Astrocyte of the cerebellum (primary cell): ENCODE measurements around the gene VAMP2.

ENCODE experiments used
- DNase-seq: peaks from one replicate; pipeline ENCODE4 v3.0.0-alpha.2; 2011; ENCODE audit warnings: low read depth
- H3K4me3 ChIP-seq: 2 replicates; pipeline ENCODE4 v1.5.1; 2011; ENCODE audit warnings: mild to moderate bottlenecking, low read depth, low read length, moderate library complexity
- in situ Hi-C: cut with HindIII; loops from 2 replicates; pipeline ENCODE4 v1.10.0; 2017; ENCODE audit warnings: low sequenced_read_pairs
- TF ChIP-seq, protein P1 (sequence below): IDR thresholded peaks from 2 replicates; pipeline ENCODE4 v1.5.1; 2012; ENCODE audit warnings: low read length, low read depth, moderate library complexity, mild to moderate bottlenecking; ENCODE audit errors: missing control alignments

Gene VAMP2

DNA sequence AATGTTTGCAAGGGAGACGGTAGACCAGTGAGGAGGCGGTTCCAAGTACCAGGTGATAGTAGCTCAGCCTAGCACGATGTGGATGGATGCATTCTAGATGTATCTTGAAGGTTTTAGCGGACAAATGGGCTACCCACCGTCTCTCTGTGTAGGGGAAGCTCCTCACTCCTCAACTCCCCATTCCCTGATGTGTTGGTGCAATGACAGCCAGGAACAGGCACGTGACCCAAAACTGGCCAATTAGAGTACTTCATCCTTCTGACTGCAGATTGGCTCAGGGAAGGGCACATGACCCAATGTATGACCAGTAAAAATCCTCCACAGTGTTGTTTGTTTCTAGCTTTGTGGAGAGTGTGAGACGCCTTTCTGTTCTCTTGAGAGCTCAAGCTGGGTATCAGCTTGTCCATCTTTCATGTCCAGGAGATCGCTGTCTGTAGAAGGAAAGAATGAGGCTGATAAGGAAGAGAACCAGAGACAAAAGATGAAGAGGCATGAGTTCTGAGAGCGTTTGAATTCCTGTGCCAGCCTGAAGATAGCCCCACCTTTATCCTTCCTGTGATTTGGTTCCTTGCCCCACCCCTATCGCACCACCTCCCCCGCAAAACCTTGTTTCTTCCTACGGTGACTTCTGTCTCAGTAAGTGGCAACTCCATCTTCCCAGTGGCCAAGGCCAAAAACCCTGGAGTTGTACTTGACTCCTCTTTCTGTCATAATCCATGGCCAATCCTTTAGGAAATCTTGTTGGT is 29.5 kb upstream of the VAMP2 start:
- in situ Hi-C loops = loop anchor here (25.0 kb wide), 1 partner anchor 120 kb away; the partner anchor contains the start of gene ARHGEF15
- TF ChIP-seq, protein P1, sequence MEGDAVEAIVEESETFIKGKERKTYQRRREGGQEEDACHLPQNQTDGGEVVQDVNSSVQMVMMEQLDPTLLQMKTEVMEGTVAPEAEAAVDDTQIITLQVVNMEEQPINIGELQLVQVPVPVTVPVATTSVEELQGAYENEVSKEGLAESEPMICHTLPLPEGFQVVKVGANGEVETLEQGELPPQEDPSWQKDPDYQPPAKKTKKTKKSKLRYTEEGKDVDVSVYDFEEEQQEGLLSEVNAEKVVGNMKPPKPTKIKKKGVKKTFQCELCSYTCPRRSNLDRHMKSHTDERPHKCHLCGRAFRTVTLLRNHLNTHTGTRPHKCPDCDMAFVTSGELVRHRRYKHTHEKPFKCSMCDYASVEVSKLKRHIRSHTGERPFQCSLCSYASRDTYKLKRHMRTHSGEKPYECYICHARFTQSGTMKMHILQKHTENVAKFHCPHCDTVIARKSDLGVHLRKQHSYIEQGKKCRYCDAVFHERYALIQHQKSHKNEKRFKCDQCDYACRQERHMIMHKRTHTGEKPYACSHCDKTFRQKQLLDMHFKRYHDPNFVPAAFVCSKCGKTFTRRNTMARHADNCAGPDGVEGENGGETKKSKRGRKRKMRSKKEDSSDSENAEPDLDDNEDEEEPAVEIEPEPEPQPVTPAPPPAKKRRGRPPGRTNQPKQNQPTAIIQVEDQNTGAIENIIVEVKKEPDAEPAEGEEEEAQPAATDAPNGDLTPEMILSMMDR = no peak
- peak; percentile 80 for DNase-seq
- H3K4me3 ChIP-seq = peak overlapping the region; percentile 15

DNA sequence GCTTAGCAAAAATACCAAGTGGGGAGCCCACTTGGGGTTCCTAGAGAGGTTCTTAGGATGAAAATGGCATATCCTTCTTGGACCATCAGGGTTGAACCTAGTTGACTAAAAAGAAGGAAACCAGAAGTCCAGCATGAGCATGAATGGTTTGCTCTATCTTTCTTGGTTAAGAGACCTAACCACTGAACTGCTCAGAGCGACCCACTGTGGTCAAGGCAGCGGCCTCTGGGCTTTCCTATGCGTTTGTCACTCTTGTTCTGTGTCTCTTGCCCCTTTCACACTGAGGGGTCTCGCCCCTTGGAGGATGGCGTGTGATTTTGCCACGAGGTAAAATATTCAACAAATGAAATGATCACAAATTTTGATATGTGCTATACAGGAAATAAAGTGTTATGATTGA is 27.8 kb upstream of the VAMP2 start:
- in situ Hi-C loops = loop anchor here (25.0 kb wide), 1 partner anchor 122 kb away; the partner anchor contains the start of gene ARHGEF15
- DNase-seq = no peak
- peak overlapping the region; percentile 96 for H3K4me3 ChIP-seq
- TF ChIP-seq, protein P1 = no peak

DNA sequence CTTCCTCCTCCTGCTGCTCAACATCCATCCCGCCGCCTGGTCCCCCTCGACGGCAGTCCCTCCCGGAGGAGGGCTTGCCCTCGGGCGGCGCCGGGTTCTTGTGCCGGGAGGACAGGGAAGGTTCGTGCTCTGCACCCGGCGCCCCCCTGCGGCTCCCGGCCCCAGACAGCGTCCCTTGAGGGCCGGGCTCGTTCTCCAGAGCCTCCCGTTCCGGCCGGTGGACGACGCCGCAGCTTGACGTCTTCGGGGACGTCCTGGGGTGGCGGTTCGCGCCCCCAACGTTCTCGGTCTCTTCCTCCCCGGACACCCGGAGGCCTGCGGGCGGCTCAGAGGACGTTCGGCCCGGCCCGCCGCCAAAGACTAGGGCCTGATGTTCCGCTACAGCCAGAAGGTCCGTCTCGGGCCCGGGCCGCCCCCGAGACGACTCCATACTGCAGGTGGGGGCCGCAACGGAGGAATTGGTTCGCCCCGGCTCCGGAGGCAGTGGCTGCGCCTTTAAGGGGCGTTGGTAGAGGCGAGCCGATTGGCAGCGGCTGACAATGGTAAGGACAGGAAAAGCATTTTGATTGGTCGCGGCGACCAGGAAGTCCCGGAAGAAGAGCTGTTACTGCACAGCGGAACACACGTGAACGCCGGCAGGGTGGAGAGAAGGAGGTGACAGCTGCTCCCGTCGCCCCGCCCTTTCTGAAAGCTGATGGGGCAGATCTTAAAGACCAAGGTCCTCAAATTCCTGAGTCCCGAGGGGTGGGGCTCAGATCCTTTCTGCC is 27.1 kb upstream of the VAMP2 start, which contains the start of gene BORCS6:
TSS of gene BORCS6 (minus strand) at position 470 of the 767 bp plus-strand sequence. CDS start at position 430, 40 bp downstream.
- in situ Hi-C loops = loop anchor here (25.0 kb wide), 1 partner anchor 122 kb away; the partner anchor contains the start of gene ARHGEF15
- peak; percentile 95 for DNase-seq
- TF ChIP-seq, protein P1 = no peak
- peak within 1 kb of the TSS; percentile 96 for H3K4me3 ChIP-seq

DNA sequence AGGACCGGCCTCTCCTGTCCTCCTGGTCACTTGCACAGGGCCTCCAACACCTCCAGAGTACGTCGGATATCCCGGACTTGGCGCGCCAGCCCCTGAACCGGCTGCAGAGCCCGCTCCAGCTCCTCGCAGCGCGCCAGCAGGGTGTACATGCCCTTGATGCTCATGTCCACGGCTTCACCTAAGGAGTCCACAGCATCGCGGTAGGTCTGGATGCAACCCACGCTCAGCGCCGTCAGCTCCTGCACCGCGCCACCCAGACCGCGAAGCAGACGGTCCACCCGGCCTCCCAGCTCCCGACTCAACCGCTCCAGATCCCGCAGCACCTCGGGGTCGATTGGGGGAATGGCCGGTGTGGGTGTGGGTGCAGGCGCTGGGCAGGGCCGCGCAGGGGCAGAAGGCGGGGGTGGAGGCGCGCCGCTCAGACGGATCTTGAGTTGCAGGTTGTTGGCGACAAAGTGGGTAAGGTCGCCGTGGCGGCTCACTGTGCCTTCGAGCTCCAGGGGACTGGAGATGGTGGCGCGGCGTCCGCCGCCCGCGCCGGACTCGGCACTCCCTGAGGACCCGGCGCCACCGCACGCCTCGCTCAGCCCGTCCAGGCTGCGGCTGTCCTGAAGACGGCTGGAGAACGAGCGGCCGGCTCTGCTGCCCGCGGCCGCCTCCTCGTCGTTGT is 26.4 kb upstream of the VAMP2 start:
- DNase-seq = no peak
- H3K4me3 ChIP-seq = peak overlapping the region; percentile 96
- TF ChIP-seq, protein P1 = no peak
- in situ Hi-C loops = loop anchor here (25.0 kb wide), 1 partner anchor 123 kb away; the partner anchor contains the start of gene ARHGEF15

DNA sequence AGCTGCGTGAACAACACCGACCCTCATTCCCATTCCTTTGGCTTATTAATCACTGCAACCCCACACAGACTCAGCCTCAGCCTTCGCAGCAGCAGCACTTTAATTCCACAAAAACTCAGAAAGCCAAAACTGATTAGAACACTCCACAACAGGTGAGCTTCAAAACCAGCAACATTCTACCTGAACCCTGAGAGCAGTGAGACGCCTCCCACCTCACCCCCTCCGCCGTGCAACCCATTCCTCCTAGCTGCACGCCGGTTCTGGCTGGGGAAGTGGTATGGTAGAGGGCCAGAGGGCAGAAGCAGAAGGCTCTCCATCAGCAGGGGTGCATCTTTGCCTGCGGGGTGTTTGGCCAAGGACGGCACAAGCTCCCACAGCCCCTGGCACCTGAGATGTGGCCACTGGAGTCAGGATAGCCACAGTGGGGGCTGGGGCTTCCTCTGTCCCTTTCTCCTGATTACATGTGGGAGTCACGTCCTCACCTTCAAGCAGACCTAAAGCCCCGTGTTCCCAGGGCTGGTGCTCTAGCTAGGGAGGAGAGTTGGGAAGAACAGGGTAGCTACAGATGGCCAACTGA is 25.6 kb upstream of the VAMP2 start:
- DNase-seq = no peak
- TF ChIP-seq, protein P1 = no peak
- in situ Hi-C loops = loop anchor here (25.0 kb wide), 1 partner anchor 124 kb away; the partner anchor contains the start of gene ARHGEF15
- peak overlapping the region; percentile 96 for H3K4me3 ChIP-seq
